NCI-H345 treated with DMSO at 0.1 percent for 48 hours (cell line): ENCODE results near the gene S100A3.

Experiments
- DNase-seq: peaks from one replicate; lab custom pipeline; 2025; ENCODE audit not compliant: unreplicated experiment; lab: John Stamatoyannopoulos, UW

Gene S100A3

GRCh38 chr1:153549741-153550397, 811 bp upstream of the S100A3 start:
- no peak for DNase-seq

- no peak for DNase-seq
Measured at GRCh38 chr1:153547560-153548551, 1.2 kb downstream of the S100A3 start.

DNA sequence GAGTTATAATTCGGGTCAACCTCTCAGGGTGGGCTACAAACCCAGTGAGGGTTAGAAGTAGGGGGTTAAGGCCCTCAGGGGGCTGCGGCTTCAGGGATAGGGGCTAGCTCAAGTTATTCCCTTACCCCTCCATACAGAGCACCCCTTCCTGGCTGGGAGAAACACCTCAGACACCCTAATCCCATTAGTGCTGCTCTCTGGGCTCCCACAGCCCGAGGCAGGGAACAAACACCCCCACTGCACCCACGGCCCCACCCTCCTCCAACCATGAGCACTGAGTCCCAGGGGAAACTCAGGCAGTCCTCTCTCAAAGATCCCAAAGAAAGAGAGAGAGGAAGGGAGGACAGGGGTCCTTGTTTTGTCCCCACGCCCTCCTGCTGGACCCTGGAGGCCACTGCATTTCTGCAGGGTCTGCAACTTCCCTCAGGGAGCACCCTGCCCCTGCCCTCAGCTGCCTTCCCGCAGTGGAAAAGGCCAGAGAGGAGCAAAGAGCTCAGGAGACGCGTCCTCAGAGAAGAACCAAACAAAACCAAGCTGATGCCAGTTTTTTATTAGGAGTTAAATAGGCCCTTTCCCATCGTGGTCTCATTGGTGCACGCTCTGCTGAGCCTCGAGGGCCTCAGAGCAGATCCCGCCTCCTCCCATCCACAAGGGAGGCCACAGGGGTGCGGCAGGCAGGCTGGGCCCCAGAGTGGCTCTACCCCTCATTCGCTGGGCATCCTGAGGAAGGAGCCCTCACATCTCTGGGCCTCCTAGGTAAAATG, 2.1 kb downstream of the S100A3 start:
- DNase-seq = no peak

- no peak for DNase-seq
Measured at GRCh38 chr1:153546371-153546770, 2.7 kb downstream of the S100A3 start.

DNA sequence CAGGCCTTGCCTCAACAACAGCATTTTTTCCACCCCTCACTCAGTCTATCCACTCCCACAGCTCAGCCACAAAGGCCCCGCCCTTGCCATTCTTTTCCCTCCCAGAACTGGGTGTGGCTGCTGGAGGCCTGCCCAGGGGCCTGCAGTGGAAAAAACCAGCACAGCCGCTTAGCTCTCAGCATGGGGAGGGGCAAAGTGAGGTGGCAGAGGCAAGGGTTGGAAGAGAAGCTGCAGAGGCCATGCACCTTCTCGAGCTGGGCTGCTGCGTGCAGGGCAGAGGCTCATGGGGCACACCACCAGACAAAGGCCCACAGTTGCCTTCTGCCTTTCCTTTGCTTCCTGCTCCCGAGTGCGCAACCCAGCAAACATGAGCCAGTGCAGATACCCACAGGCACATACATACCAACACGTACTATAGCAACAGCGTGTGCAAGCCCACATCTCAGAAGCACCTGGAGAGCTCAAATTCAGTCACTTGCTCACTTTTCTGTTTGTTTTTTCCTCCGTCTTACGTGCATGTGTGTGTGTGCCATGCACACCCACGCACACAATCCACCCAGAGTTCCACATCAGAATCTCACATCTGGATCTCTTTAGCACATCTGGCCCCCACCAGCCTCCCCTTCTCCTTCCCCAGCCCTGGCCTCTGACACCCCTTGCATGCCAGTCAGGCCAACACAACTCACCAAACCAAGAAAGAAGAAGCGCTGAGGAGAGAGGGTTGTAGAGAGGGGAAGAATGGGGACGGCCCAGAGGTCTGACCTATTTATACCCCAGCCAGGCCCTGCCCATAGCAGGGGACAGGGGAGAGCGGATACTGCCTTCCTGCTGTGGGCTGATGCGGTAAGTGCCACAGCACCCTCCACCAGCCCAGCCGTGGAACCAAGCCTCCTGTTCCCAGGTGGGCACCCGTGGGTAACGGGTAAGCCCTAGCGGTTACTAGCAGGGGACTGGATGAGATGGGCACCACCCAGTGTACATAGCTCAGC, 3.7 kb downstream of the S100A3 start, which contains the start of gene S100A4:
S100A4 (minus strand) TSS at position 740 of the 989 bp plus-strand sequence. CDS start 1,012 bp downstream, outside the sequence.
- DNase-seq = peak; percentile 86

DNA sequence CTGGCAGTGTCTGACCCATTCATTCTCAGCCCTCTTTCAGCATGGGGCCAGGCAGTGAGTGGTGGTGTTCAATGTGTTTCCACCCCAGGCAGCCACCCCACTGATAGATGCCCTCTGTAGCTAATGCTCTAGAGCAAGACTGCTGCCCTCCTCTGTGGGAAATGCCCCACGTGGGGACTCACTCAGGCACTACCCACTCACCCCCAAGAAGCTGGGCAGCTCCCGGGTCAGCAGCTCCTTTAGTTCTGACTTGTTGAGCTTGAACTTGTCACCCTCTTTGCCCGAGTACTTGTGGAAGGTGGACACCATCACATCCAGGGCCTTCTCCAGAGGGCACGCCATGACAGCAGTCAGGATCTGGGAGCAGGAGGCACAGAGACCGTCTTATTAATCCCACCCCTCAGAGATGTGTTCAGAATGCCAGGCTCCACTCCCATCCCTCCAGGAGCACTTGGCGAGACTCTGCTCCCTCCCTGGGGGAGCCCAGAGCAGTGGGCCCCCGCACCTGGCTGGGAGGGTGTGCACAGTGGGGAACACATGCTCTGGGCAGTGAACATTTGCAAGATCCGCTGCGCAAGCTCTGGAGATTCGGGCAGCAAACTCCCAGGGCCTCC, 4.5 kb downstream of the S100A3 start:
- no peak for DNase-seq

- no peak for DNase-seq
Measured at GRCh38 chr1:153543736-153544135, 5.3 kb downstream of the S100A3 start.

GRCh38 chr1:153542956-153543711, 5.9 kb downstream of the S100A3 start:
- DNase-seq = no peak

- DNase-seq = no peak
Measured at GRCh38 chr1:153541641-153542590, 7.1 kb downstream of the S100A3 start.

GRCh38 chr1:153540394-153541361, 8.4 kb downstream of the S100A3 start, which contains the start of gene S100A5:
S100A5 (minus strand) TSS chr1:153540934; CDS start chr1:153540191, 743 bp downstream.
- no peak for DNase-seq

- DNase-seq = no peak
Measured at GRCh38 chr1:153539395-153540093, 9.5 kb downstream of the S100A3 start.

- DNase-seq = no peak
Measured at GRCh38 chr1:153538315-153538821, 10.7 kb downstream of the S100A3 start.

DNA sequence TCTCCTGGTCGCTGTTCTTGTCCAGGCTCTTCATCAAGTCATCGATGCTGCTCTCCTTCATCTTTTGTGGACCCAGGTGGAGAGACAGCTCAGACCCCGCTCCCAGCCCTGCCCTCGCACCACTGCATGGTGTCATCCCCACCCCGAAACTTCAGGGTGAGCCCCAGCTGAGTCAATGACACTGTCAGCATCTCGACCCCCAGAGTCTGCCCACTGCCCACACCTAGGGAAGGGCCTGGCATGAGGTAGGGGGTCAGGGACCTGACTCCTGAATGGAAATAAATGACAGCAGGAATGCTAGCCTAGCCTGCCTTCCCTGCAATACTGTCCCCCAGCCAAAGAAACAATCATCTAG, 11.7 kb downstream of the S100A3 start:
- DNase-seq = no peak

DNA sequence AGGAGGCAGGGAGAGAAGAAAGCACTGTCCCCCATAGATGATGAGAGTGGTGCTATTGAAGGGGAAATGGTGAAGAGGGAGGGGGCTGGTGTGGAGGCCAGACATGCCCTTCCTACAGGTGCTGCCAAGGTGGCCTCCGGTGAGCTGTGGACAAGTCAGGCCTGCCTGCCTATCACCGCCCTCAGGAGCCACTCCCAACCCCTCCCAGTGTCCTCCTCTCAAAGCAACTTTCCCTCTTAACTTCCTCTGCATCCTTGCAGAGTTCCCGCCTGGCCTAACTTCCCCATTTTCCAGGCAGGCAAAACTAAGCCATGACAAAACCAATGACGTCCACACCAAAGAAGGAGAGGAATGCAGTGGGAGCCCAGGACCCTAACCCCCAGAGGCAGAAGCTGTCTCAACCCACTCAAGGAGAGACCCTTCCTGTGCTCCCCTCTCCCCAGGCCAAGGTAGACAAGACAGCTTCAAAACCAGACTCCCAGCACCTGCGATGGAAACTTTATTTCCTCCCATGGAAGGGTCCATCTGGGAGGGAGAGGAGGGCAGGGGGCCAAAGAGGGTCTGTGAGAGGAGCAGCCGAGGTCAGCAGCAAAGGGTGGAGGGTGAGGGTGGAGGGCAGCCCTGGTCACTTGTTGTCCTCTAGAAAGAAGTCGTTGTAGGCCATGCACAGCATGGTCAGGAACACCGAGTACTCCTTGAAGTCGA, 12.2 kb downstream of the S100A3 start:
- no peak for DNase-seq

- DNase-seq = peak; percentile 63
Measured at GRCh38 chr1:153536012-153536670, 12.9 kb downstream of the S100A3 start.
